HG03558 (cell line): ENCODE data around the gene APH1A.
"Not testable (repeated sequence)": the region's sequence is repeated elsewhere in the genome, so short reads cannot be mapped to it uniquely, and the experiment has no call there.

Experiments used
- ATAC-seq: cut with Tn5 transposase; IDR thresholded peaks from one replicate; pipeline ENCODE4 v1.9.1; 2021; ENCODE audit warnings: moderate number of reproducible peaks; ENCODE audit not compliant: unreplicated experiment; ENCODE audit errors: extremely low read depth

APH1A gene

DNA sequence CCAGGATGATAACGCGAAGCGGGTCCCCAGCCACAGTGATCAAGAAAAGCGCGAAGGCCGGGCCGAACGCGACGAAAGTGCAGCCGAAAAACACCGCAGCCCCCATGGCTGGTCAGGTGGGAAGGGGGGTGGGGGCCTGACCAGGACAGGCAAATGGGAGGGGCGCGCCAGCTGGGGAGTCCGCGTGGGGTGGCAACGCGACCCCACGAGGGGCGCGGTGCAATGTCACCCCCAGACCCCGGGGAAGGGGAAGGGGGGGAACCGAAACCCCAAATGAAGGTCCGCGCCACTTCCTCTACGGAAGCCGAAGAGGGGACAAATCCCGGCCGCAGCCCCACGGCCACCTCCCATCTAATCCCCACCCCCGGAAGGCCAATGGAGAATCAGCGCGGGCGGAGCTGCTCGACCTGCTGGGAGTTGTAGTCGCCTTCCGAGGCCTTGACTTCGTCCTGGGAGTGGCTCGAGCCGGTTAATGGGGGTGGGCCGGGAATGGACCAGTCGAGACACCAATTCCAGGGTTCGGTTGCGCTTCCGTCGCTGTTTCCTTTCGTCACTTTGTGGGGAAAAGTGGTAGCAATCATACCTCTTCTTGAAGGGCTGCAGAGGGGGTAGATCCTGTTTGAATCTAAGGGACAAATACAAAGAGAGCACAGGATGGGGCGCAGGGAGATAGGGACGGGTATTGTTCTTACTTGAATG, at the start of gene APH1A:
Gene APH1A, minus strand, starts transcription at position 312 of the 699 bp plus-strand sequence. Its CDS starts 206 bp downstream, at position 106.
- peak; percentile 69 for ATAC-seq

DNA sequence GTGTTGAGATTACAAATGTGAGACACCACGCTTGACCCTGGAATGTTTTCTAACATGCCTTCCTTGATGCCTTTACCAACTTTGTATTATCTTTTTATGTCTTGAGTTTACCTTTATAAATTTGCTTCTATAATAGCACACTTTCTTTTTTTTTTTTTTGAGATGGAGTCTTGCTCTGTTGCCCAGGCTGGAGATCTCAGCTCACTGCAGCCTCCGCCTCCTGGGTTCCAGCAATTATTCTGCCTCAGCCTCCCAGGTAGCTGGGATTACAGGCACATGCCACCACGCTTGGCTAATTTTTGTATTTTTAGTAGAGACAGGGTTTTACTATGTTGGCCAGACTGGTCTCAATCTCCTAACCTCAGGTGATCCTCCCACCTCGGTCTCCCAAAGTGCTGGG, 45.9 kb upstream of the APH1A start:
- ATAC-seq: not testable (repeated sequence)

DNA sequence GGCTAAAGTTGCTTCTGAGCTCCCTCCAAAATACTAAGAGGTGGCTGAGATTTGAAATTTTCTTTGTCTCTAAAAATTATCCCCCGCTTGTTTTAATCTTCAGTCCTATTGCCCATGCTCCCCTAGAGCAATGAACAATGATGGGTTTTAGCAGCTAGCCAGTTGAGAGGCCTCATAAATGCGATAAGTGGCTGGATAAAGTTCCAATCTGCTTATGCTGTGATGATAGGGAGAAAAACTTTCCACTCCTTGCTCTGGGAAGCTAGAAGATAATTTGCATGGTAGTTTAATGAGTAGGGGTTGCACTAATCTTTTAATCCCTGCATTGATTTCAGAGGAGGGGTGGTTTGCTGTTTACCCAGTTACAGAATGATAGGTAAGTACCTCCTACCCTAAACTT, 42.9 kb upstream of the APH1A start:
- no peak for ATAC-seq

DNA sequence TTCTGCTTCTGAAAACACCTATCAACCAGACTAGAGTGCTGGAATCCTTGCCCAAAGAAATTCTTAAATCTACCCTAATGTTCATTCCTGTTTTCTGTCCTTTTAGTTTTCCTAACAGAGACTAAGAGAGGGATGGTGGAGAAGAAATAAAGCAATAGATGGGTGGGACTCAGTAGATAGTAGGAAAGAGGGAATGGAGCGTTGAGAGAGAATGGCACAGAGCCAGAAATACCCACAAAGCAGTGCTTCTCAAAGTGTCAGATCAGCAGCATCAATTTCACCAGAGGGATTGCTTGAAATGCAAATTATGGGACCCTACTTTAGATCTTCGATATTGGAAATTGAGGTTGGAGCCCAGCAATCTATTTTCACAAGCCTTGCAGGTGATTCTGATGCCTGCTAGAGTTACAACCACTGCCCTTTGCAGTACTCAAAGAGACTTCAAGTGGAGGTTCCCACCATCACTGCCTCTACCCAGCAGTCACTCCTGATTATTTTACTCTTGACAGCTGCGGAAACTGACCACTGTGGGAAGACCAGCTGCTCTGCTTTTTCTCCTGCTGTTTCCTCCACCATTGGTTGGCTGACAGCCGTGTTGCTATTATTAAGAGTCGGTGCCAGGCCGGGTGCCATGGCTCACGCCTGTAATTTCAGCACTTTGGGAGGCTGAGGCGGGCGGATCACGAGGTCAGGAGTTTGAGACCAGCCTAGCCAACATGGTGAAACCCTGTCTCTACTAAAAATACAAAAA, 41.1 kb upstream of the APH1A start:
- ATAC-seq: no peak

GRCh38 chr1:150308585-150308984, 39.8 kb upstream of the APH1A start:
- not testable (repeated sequence) for ATAC-seq

GRCh38 chr1:150302902-150303301, 34.1 kb upstream of the APH1A start:
- no peak for ATAC-seq

DNA sequence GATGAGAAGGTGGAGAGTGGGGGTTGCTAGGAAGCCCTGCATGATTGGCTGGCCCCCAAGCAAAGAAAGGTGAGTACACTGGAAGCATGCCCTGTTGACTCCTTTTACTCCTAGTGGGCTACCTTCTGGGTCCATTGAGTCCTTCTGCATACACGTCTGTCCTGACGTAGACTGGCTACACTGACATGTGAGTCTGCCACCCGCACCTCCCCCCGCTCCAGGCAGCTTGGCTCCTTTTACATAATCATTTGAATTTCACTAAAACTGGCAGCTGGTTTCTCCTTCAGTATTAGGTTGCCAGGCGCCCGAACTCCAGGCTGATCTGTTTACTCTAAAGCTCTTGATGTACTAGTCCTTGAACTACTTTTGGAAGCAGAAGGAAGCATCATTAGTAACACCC, 33.5 kb upstream of the APH1A start:
- ATAC-seq: no peak

DNA sequence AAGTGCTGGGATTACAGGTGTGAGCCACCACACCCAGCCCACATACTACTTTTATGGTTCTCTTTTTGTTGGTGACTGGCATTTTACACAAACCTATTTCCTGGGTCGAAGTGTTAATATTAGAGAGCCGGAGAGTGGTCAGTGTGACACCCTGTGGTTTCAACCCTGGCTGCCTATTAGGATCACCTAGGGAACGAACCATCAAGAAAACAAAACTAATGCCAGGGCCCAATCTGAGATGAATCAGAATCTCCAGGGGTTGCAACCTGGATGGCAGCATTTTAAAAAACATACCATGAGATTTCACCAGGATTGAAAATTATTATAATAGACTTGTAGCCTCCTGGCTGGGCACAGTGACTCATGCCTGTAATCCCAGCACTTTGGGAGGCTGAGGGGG, 30.9 kb upstream of the APH1A start:
- no peak for ATAC-seq

- ATAC-seq: no peak
These were observed 26.7 kb upstream of the APH1A start for GRCh38 chr1:150295476-150295875.

- ATAC-seq: no peak
These were observed 24.8 kb upstream of the APH1A start, which contains the start of gene MRPS21 for GRCh38 chr1:150293433-150294253. Gene MRPS21 (plus strand): TSS chr1:150293861. CDS start chr1:150294367, 506 bp downstream.

GRCh38 chr1:150288822-150289221, 20.0 kb upstream of the APH1A start:
- no peak for ATAC-seq

GRCh38 chr1:150288382-150288781, 19.6 kb upstream of the APH1A start:
- ATAC-seq: no peak

- no peak for ATAC-seq
These were observed 14.4 kb upstream of the APH1A start for GRCh38 chr1:150283260-150283659.

GRCh38 chr1:150282558-150282958, 13.7 kb upstream of the APH1A start:
- ATAC-seq: no peak

- peak; percentile 72 for ATAC-seq
These were observed 13.1 kb upstream of the APH1A start, which contains the start of gene CIART for GRCh38 chr1:150281758-150282557. Gene CIART (plus strand): TSS chr1:150282554. CDS start chr1:150283268, 714 bp downstream.

DNA sequence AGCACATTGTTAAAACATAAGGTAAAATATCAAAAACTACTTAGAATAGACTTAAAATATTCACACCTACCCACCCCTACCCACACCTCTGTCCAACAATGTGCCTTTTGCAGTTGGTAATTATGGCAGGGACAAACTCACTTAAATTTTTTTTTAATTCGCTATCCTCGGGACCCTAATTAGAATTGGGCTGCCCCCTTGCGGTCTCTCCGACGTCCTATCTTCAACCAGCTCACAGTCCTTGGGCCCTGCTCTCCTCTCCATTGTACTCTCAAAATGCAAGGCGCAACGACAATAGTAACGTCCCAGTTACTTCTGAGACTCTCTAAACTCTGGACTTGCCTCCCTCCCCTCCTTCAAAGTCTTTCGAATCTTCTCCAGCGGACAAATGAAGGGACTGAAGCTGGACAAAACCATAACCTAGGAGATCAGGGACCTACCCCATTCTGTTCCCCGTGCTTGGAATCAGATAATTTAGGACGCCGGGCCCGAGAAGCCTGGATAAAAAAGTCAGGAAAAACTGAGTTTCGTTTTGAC, 12.5 kb upstream of the APH1A start:
- no peak for ATAC-seq

DNA sequence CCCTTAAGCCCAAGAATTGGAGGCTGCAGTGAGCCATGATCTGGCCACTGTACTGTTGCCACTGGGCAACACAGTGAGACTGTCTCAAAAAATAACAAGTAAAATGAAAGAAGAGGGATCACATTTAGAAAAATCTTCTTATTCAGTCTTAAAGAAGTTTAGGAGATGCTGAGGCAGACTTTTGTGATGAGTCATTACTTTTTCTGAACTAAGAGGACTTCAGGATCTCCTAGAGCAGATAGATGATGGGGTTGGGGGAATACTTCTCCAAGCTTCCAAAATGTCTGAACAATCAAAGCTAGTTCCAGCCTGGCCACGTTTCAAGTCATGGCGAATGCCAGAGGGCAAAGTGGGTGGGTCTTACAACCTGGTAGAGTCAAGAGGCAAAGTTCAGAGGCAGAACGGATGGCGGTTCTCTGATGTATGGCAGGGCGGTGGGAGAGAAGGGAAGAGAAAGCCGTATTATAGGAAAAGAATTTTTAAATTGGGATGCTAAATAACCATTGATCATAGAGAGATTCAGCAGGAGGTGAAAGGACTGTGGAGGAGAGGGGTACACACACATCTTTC, 11.4 kb upstream of the APH1A start:
- ATAC-seq: no peak

DNA sequence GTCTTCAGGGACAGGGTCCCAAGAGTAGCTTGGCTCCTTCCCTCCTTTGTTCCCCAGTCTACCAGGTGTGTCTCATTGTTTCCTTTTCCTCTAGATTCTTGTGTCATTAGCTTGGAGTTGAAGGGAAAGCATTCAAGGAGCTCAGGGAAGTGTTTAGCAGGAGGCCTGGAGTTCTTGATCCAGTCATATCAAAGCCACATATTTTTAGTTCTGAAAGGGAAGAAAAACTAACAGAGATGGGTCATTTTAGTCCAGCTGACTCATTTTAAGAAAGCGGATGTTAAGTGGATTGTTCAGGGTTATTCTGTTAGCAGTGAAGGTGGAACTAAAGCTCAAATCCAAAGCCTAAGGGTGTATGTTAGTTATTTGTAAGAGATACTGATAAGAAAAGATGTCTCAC, 4.5 kb upstream of the APH1A start:
- ATAC-seq: no peak

DNA sequence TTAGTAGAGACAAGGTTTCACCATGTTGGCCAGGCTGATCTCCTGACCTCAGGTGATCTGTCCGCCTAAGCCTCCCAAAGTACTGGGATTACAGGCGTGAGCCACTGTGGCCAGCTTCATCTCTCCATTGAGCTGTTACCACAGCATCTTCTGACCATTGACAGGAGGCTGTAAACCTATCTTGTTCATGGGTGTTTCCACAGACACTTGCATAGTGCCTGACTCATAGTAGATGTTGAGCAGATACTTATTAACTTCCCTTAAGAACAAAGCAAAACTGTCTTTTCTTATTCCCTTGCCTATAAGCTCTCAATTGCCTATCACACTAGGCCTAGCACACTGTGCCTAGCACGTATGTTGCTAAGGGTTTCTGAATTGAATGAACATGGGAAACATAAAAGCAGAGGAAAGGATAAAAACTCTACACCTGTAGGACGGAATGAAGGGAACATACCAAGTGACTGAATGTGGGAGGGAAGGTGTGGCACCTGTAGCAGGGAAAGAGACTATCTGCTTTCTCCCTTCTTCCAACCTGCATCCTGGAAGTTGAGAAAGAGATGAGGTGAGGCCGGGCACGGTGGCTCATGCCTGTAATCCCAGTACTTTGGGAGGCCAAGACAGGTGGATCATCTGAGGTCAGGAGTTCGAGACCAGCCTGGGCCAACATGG, 2.6 kb upstream of the APH1A start:
- no peak for ATAC-seq
